ENCODE data around the gene SLAMF9. TPM values are rescaled to one million over a fixed set of nuclear protein-coding genes. Genes with fewer than 3 reads are reported as not detected.

SLAMF9 gene
- total RNA-seq (2022; extraction: Qiagen RNA extraction; ENCODE audit: low read depth), result 0.17 to 0.41 TPM (median 0.31 TPM) in 5 replicates

DNA sequence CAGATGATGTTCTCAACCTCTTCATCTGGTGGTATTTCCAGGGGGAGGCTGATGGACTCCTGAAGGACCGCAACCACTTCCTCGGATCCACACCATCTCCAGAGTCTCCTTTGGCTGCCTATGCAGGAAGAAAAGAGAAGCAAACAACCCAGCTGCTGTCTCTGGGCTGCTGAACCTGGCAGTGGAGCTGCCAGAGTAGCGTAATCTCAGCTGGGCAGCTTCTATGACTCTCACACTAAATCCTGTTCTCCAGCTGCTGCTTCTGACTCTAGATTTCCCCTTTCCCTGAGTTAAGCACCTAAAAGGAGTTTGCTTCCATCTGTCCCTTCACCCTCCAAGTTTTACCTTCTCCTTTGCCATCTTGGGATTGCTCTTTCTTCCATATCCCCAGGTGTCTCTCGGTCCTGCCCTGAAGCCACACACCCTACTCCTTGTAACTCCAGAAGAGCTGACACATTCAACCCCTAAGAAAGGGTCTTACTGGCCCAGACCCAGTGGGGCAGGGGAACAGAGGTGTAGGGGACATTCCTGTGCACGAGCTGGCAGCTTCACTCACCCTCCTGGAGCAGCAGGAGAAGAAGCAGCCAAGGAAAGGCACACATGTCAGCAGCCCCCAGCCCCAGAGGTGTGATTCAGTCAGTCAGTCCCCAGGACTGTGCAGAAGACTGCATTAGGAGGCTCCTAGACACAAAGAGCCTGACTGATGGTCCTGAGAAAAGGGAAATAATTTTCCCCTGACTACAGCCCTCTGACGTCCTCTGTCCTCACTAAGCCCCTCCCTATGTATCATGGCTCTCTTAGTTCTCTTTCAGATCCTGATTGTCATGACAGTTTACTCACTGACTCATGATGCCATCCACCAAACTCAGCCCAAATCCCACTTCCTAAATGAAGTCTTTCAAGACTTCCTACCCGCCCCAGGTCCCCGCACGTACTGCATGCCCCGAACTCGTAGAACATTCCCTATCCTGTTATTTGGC, at the start of gene SLAMF9:
SLAMF9 (minus strand) TSS at position 702 of the 980 bp plus-strand sequence; CDS start at position 602, 100 bp downstream.

DNA sequence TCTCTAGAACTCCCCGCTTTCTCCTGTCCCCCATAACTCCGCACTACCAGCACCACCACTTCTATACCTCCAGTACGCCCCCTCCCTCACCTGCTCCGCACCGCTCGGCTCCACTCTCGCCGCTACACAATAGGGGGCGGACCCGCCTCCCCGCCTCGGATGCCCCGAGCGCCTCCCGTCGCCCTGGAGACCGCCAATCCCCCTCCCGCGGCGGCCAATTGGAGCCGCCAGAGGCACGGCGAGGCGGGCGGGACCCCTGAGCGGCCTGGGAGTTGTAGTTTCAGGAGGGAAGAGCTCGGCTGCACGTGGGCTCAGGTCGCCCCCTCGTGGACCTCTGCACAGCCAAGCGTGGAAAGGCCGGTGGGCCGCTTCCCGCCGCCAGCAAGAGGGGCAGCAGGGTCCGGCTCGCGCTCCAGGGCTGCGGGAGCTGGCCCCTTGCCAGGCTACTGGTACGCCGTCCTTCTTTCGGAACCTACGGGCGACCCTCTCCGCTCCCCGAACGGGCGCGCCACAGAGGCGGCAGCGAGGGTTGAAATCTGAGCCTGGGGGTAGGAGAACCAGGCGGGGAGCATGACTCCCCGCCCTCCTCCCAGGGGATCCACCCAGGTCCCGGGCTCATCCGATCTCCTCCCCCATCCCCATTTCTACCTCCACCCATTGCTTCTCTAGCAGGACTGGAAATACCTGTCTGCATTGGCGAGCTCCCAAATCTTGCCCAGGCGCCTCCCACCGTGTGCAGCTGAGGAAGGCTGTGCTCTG, 8.4 kb downstream of the SLAMF9 start, which contains the start of gene IGSF9:
IGSF9 (minus strand) TSS at position 131 of the 759 bp plus-strand sequence. CDS start 2,159 bp downstream, outside the sequence.

GRCh38 chr1:159924791-159925718, 29.0 kb downstream of the SLAMF9 start, which contains the start of gene TAGLN2:
Gene TAGLN2, minus strand, starts transcription at chr1:159925507. Its CDS starts 4,998 bp downstream, at chr1:159920509.

Other genes with a start within 250 kb of the SLAMF9 start
- gene CRP, start 239.6 kb downstream of the SLAMF9 start, total RNA-seq (2022; extraction: Qiagen RNA extraction; ENCODE audit: low read depth), result not detected in 5 replicates
- gene DUSP23, start 173.3 kb downstream of the SLAMF9 start, total RNA-seq (2022; extraction: Qiagen RNA extraction; ENCODE audit: low read depth), result 59.6 to 73.8 TPM (median 66.6 TPM) in 5 replicates
- not detected in 5 replicates for gene FCRL6, start 151.9 kb downstream of the SLAMF9 start, total RNA-seq (2022; extraction: Qiagen RNA extraction; ENCODE audit: low read depth)
- gene SLAMF8, start 127.4 kb downstream of the SLAMF9 start, total RNA-seq (2022; extraction: Qiagen RNA extraction; ENCODE audit: low read depth), result not detected in 5 replicates
- gene VSIG8, start 91.6 kb downstream of the SLAMF9 start, total RNA-seq (2022; extraction: Qiagen RNA extraction; ENCODE audit: low read depth), result 0.06 to 0.07 TPM in 2 of 5 replicates, not detected in the others
- 0.50 to 1.5 TPM (median 0.70 TPM) in 5 replicates for gene CFAP45, start 54.1 kb downstream of the SLAMF9 start, total RNA-seq (2022; extraction: Qiagen RNA extraction; ENCODE audit: low read depth)
- 1,033 to 1,078 TPM (median 1,056 TPM) in 5 replicates for gene TAGLN2, start 28.7 kb downstream of the SLAMF9 start, total RNA-seq (2022; extraction: Qiagen RNA extraction; ENCODE audit: low read depth)
- gene IGSF9, start 8.6 kb downstream of the SLAMF9 start, total RNA-seq (2022; extraction: Qiagen RNA extraction; ENCODE audit: low read depth), result 0.20 to 0.32 TPM (median 0.29 TPM) in 5 replicates
- 4.3 to 5.2 TPM (median 4.9 TPM) in 5 replicates for gene PIGM, start 77.8 kb upstream of the SLAMF9 start, total RNA-seq (2022; extraction: Qiagen RNA extraction; ENCODE audit: low read depth)
- gene KCNJ10, start 115.9 kb upstream of the SLAMF9 start, total RNA-seq (2022; extraction: Qiagen RNA extraction; ENCODE audit: low read depth), result 0.02 TPM in 1 of 5 replicates, not detected in the others
- gene KCNJ9, start 127.3 kb upstream of the SLAMF9 start, total RNA-seq (2022; extraction: Qiagen RNA extraction; ENCODE audit: low read depth), result not detected in 5 replicates
- gene IGSF8, start 144.4 kb upstream of the SLAMF9 start, total RNA-seq (2022; extraction: Qiagen RNA extraction; ENCODE audit: low read depth), result 6.4 to 9.9 TPM (median 8.2 TPM) in 5 replicates
- gene ATP1A2, start 161.5 kb upstream of the SLAMF9 start, total RNA-seq (2022; extraction: Qiagen RNA extraction; ENCODE audit: low read depth), result 0.02 to 0.06 TPM (median 0.03 TPM) in 3 of 5 replicates, not detected in the others
- not detected in 5 replicates for gene ATP1A4, start 197.4 kb upstream of the SLAMF9 start, total RNA-seq (2022; extraction: Qiagen RNA extraction; ENCODE audit: low read depth)
- gene CASQ1, start 236.3 kb upstream of the SLAMF9 start, total RNA-seq (2022; extraction: Qiagen RNA extraction; ENCODE audit: low read depth), result not detected in 5 replicates